ENCODE data around the gene KIF16B. TPM values are rescaled to one million over a fixed set of nuclear protein-coding genes. Genes with fewer than 3 reads are reported as not detected.

KIF16B gene
- total and polyA plus RNA-seq, 2 of the 8 experiments (the other 6 are each of a cell fraction or from before 2014, with no cell fraction given), result 3.0 to 9.2 TPM

GRCh38 chr20:16574656-16575355 is 1.6 kb upstream of the KIF16B start (continued):
- 0 out of 4 replicates have a peak, but pooled peaks of 1 of the 2 experiments have one; percentile 22 for TF ChIP-seq SIN3A (conservative IDR thresholded peaks at IDR 0.05 in 1 of 2, IDR thresholded peaks at IDR 0.05 in 1 of 2; ENCODE audit: low read depth in 1 of 2, low read length in 2 of 2)
- TF ChIP-seq CHD1 (IDR thresholded peaks at IDR 0.05; ENCODE audit: low read depth, low read length), result no peak
- TF ChIP-seq BRCA1 (IDR thresholded peaks at IDR 0.05; ENCODE audit: low read depth, low read length), result no peak
- TF ChIP-seq TEAD4 (IDR thresholded peaks at IDR 0.05; ENCODE audit: low read depth, low read length), result no peak
- TF ChIP-seq KDM5A (IDR thresholded peaks at IDR 0.05; ENCODE audit: low read length), result no peak
- no peak for TF ChIP-seq SP2 (IDR thresholded peaks at IDR 0.05; ENCODE audit: low read length)
- no peak for TF ChIP-seq EZH2 (IDR thresholded peaks at IDR 0.05; ENCODE audit: low read depth, low read length, severe bottlenecking)
- no peak for TF ChIP-seq HDAC6 (IDR thresholded peaks at IDR 0.05; ENCODE audit: low read depth, low read length)
- TF ChIP-seq CEBPB (IDR thresholded peaks at IDR 0.05; ENCODE audit: low read depth, low read length), result no peak
- no peak for TF ChIP-seq ATF2 (IDR thresholded peaks at IDR 0.05; ENCODE audit: low read length)
- TF ChIP-seq SRF (IDR thresholded peaks at IDR 0.05; ENCODE audit: low read depth, low read length), result peak; percentile 64
- peak in 1 of 2 experiments; percentile 17; a peak in 1 of 4 replicates for TF ChIP-seq HDAC2 (IDR thresholded peaks at IDR 0.05; ENCODE audit: borderline replicate concordance in 1 of 2, low read depth in 2 of 2, low read length in 2 of 2)
- TF ChIP-seq RAD21 (IDR thresholded peaks at IDR 0.05 in 1 of 2, conservative IDR thresholded peaks at IDR 0.05 in 1 of 2; ENCODE audit: low read depth in 2 of 2, low read length in 2 of 2), result no peak
- TF ChIP-seq RNF2 (IDR thresholded peaks at IDR 0.05; ENCODE audit: borderline replicate concordance, low read depth, low read length, missing control alignments, poor library complexity, severe bottlenecking), result no peak
- peak; percentile 49; the same call in 1 of the 2 replicates for TF ChIP-seq E2F6 (IDR thresholded peaks at IDR 0.05)
- TF ChIP-seq MAX (IDR thresholded peaks at IDR 0.05), result no peak
- TF ChIP-seq SIX5 (IDR thresholded peaks at IDR 0.05; ENCODE audit: low read depth, low read length), result no peak
- peak; percentile 33 for TF ChIP-seq SAP30 (IDR thresholded peaks at IDR 0.05; ENCODE audit: insufficient read depth, insufficient replicate concordance, low read length)
- no peak for TF ChIP-seq CTBP2 (IDR thresholded peaks at IDR 0.05; ENCODE audit: borderline replicate concordance, insufficient read depth, insufficient read length, low read length)
- TF ChIP-seq GABPA (IDR thresholded peaks at IDR 0.05; ENCODE audit: borderline replicate concordance, insufficient read depth, low read length), result no peak

Measured in H1 (cell line).